ENCODE measurements around the gene SKIC8. TPM values are rescaled to one million over a fixed set of nuclear protein-coding genes. Genes with fewer than 3 reads are reported as not detected.

Gene SKIC8
- total RNA-seq, 1 donor from 2014 or later: 43.9 TPM

- Mint-ChIP-seq H3K36me3 (ENCODE audit: unreplicated experiment) (no peaks in the 10 kb centered on the region), H3K4me1 (ENCODE audit: low read depth, unreplicated experiment) (peaks cover 9% of the 10 kb centered on the region), H3K27me3 (ENCODE audit: unreplicated experiment) (no peaks in the 10 kb centered on the region), H3K4me3 (ENCODE audit: unreplicated experiment) (no peak overlapping the region), H3K9me3 (ENCODE audit: unreplicated experiment) (peaks cover 2% of the 10 kb centered on the region), H3K27ac (ENCODE audit: unreplicated experiment) (no peak overlapping the region)
- DNase-seq: no peak
- TF ChIP-seq, protein P1, sequence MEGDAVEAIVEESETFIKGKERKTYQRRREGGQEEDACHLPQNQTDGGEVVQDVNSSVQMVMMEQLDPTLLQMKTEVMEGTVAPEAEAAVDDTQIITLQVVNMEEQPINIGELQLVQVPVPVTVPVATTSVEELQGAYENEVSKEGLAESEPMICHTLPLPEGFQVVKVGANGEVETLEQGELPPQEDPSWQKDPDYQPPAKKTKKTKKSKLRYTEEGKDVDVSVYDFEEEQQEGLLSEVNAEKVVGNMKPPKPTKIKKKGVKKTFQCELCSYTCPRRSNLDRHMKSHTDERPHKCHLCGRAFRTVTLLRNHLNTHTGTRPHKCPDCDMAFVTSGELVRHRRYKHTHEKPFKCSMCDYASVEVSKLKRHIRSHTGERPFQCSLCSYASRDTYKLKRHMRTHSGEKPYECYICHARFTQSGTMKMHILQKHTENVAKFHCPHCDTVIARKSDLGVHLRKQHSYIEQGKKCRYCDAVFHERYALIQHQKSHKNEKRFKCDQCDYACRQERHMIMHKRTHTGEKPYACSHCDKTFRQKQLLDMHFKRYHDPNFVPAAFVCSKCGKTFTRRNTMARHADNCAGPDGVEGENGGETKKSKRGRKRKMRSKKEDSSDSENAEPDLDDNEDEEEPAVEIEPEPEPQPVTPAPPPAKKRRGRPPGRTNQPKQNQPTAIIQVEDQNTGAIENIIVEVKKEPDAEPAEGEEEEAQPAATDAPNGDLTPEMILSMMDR (IDR thresholded peaks at IDR 0.05; ENCODE audit: partially characterized antibody, unreplicated experiment): no peak
Observed at GRCh38 chr15:78257681-78258080, 41.7 kb downstream of the SKIC8 start.

- H3K27me3 Mint-ChIP-seq (ENCODE audit: unreplicated experiment): no peaks in the 10 kb centered on the region
- TF ChIP-seq, protein P1 (IDR thresholded peaks at IDR 0.05; ENCODE audit: partially characterized antibody, unreplicated experiment): no peak
- DNase-seq: no peak
- no peak overlapping the region for H3K4me3 Mint-ChIP-seq (ENCODE audit: unreplicated experiment)
- H3K9me3 Mint-ChIP-seq (ENCODE audit: unreplicated experiment): peaks cover 2% of the 10 kb centered on the region
- H3K36me3 Mint-ChIP-seq (ENCODE audit: unreplicated experiment): no peaks in the 10 kb centered on the region
- H3K27ac Mint-ChIP-seq (ENCODE audit: unreplicated experiment): no peak overlapping the region
- H3K4me1 Mint-ChIP-seq (ENCODE audit: low read depth, unreplicated experiment): peaks cover 9% of the 10 kb centered on the region
Observed at GRCh38 chr15:78256044-78256437, 43.4 kb downstream of the SKIC8 start.

DNA sequence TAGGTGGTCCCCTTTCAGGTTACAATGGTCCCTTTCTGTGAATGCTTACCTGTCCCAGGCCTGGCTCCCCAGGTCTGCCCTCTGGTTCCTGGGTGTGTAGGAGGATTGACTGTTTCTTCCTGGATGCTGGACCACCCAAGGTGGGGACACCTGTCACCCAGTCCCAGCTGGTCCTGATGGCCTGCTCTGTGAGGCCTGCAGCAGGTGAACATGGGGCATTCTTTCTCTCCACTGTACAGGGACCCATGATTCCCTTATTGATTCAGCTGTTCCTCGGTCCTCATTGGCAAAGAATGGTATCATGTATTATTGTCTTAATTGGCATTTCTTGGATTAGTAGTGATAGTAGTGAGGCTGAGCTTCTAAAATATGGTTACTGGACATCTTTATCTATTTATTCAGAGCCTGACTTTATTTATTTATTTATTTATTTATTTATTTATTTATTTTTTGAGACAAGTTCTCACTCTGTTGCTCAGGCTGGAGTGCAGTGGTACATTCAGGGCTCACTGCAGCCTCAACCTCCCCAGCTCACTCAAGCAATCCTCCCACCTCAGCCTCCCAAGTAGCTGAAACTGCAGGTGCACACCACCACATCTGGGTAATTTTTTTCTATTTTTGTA lies 43.9 kb downstream of the SKIC8 start:
- no peaks in the 10 kb centered on the region for H3K36me3 Mint-ChIP-seq (ENCODE audit: unreplicated experiment)
- peaks cover 8% of the 10 kb centered on the region for H3K4me1 Mint-ChIP-seq (ENCODE audit: low read depth, unreplicated experiment)
- TF ChIP-seq, protein P1 (IDR thresholded peaks at IDR 0.05; ENCODE audit: partially characterized antibody, unreplicated experiment): no peak
- DNase-seq: no peak
- H3K4me3 Mint-ChIP-seq (ENCODE audit: unreplicated experiment): no peak overlapping the region
- H3K9me3 Mint-ChIP-seq (ENCODE audit: unreplicated experiment): peaks cover under 1% of the 10 kb centered on the region
- H3K27ac Mint-ChIP-seq (ENCODE audit: unreplicated experiment): no peak overlapping the region
- H3K27me3 Mint-ChIP-seq (ENCODE audit: unreplicated experiment): no peaks in the 10 kb centered on the region

DNA sequence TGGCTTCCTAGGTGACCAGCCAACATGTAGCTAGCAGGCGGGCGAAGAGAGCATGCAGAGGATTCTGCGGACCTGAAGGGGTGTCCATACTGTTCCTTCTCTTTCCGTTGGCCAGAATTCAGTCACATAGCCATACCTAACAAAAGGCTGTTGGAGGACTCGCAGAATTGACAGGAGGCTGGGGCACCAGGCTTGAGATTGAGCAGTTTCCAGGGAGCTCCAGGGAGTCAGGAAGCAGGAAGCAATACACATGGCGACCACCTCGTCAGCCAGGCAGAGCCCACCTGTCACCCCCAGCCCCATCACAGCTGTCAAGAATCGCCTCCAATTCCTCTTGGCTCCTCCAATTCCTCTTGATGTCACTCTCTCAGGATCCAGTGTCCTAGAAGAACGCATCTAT lies 48.3 kb downstream of the SKIC8 start:
- Mint-ChIP-seq H3K36me3 (ENCODE audit: unreplicated experiment) (no peaks in the 10 kb centered on the region), H3K9me3 (ENCODE audit: unreplicated experiment) (peaks cover 6% of the 10 kb centered on the region), H3K4me1 (ENCODE audit: low read depth, unreplicated experiment) (no peaks in the 10 kb centered on the region), H3K4me3 (ENCODE audit: unreplicated experiment) (no peak overlapping the region), H3K27me3 (ENCODE audit: unreplicated experiment) (no peaks in the 10 kb centered on the region), H3K27ac (ENCODE audit: unreplicated experiment) (no peak overlapping the region)
- TF ChIP-seq, protein P1 (IDR thresholded peaks at IDR 0.05; ENCODE audit: partially characterized antibody, unreplicated experiment): no peak
- no peak for DNase-seq

DNA sequence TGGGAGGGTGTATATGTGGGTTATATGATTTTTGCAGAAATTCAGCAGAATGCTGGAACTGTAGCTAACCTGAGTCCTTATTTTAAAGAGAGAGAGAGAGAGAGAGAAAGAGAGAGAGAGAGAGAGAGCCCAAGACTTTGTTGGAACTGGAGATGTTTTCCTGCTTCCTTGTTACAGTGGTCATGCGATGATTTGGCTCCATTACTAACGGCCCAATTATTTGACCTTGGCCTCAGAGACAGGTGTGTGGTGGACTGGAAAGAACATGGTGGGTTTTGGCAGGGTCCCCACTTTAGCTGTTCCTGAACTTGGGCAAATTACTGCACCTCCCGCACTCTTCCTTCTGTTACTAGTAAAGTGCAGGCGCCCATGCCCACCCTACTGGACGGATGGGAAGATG lies 50.3 kb downstream of the SKIC8 start:
- TF ChIP-seq, protein P1 (IDR thresholded peaks at IDR 0.05; ENCODE audit: partially characterized antibody, unreplicated experiment): no peak
- H3K27me3 Mint-ChIP-seq (ENCODE audit: unreplicated experiment): peaks cover 2% of the 10 kb centered on the region
- no peak for DNase-seq
- H3K27ac Mint-ChIP-seq (ENCODE audit: unreplicated experiment): no peak overlapping the region
- no peak overlapping the region for H3K4me3 Mint-ChIP-seq (ENCODE audit: unreplicated experiment)
- peaks cover 2% of the 10 kb centered on the region for H3K4me1 Mint-ChIP-seq (ENCODE audit: low read depth, unreplicated experiment)
- H3K9me3 Mint-ChIP-seq (ENCODE audit: unreplicated experiment): peaks cover 13% of the 10 kb centered on the region
- no peaks in the 10 kb centered on the region for H3K36me3 Mint-ChIP-seq (ENCODE audit: unreplicated experiment)
